Measurements from ENCODE around the gene MYH7B.

DNA sequence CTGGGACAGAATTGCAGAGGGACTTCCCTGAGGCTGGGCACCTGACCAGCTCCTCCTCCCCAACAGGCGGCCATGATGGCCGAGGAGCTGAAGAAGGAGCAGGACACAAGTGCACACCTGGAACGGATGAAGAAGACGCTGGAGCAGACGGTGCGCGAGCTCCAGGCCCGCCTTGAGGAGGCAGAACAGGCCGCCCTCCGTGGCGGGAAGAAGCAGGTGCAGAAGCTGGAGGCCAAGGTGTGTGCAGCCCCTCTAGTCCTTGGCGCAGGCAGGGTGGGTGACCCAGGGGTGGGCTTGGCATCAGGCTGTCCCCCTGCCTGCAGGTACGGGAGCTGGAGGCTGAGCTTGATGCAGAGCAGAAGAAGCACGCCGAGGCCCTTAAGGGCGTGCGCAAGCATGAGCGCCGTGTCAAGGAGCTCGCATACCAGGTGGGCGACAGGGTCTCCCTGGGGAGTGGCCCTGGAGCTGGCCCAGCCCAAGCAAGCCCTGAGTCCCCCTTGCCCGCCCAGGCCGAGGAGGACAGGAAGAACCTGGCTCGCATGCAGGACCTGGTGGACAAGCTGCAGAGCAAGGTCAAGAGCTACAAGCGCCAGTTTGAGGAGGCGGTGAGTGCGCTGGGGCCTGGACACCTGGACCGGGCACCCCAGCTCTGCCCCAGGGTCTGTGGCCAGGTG is 45.4 kb downstream of the MYH7B start:
- TF ChIP-seq, protein P1, sequence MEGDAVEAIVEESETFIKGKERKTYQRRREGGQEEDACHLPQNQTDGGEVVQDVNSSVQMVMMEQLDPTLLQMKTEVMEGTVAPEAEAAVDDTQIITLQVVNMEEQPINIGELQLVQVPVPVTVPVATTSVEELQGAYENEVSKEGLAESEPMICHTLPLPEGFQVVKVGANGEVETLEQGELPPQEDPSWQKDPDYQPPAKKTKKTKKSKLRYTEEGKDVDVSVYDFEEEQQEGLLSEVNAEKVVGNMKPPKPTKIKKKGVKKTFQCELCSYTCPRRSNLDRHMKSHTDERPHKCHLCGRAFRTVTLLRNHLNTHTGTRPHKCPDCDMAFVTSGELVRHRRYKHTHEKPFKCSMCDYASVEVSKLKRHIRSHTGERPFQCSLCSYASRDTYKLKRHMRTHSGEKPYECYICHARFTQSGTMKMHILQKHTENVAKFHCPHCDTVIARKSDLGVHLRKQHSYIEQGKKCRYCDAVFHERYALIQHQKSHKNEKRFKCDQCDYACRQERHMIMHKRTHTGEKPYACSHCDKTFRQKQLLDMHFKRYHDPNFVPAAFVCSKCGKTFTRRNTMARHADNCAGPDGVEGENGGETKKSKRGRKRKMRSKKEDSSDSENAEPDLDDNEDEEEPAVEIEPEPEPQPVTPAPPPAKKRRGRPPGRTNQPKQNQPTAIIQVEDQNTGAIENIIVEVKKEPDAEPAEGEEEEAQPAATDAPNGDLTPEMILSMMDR (IDR thresholded peaks at IDR 0.05), result no peak
- no peak for TF ChIP-seq POLR2A (IDR thresholded peaks at IDR 0.05)

All from testis (tissue), 2 donors.